ENCODE data around the gene HUS1B. TPM values are rescaled to one million over a fixed set of nuclear protein-coding genes. Genes with fewer than 3 reads are reported as not detected.
A peak's percentile ranks its signal among the peaks of the same experiment; 100 is the strongest.

HUS1B gene
- total and polyA plus RNA-seq, 2 experiments from 2014 or later = 1.3 to 3.9 TPM

DNA sequence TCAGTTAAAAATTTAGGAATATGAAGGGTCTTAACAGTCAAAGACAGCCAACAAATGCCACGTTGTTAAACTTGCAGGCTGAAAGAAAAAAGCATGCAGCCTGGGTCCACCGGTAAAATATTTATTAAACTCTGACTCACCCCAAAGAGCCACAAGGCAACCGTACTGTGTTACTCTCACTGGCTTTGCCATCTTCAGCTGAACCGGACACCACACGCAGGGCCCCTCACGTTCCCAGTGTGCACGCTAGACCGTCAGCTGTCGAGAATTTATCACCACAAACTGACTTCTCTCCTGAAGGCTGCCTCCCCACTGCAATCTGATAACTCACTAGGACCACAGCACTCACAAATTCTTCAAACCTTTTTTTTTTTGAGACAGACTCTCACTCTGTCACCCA is 30.7 kb downstream of the HUS1B start (continued):
- TF ChIP-seq ZNF462 (CRISPR knock-in tag; IDR thresholded peaks at IDR 0.05) = no peak

DNA sequence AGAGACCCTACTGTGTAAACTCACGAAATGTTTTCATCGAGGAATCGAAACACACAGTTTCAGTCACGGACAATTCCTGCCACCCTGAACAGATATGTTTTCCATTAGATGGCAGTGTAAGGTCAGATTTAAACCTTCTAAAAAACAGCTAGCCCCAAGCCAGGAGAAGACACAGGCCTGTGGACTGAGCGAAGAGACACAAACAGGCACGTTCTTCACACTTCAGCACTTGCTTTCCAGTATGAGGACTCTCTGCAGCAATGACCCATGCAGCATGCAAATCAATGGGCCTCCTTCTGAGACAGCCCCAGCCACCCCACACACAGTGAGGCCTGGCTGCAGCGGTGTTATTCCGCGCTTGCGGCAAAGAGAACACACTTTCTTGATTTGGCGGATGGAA is 31.9 kb downstream of the HUS1B start:
- TF ChIP-seq EZH2 (IDR thresholded peaks at IDR 0.05; ENCODE audit: low read depth, unreplicated experiment) (no peak), ETS1 (IDR thresholded peaks at IDR 0.05) (no peak)
- TF ChIP-seq, protein P1, sequence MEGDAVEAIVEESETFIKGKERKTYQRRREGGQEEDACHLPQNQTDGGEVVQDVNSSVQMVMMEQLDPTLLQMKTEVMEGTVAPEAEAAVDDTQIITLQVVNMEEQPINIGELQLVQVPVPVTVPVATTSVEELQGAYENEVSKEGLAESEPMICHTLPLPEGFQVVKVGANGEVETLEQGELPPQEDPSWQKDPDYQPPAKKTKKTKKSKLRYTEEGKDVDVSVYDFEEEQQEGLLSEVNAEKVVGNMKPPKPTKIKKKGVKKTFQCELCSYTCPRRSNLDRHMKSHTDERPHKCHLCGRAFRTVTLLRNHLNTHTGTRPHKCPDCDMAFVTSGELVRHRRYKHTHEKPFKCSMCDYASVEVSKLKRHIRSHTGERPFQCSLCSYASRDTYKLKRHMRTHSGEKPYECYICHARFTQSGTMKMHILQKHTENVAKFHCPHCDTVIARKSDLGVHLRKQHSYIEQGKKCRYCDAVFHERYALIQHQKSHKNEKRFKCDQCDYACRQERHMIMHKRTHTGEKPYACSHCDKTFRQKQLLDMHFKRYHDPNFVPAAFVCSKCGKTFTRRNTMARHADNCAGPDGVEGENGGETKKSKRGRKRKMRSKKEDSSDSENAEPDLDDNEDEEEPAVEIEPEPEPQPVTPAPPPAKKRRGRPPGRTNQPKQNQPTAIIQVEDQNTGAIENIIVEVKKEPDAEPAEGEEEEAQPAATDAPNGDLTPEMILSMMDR (conservative IDR thresholded peaks at IDR 0.05; ENCODE audit: low read depth in 2 of 2) = peak; percentile 53 to 58
- H3K27ac Mint-ChIP-seq = peak overlapping the region; percentile 93
- DNase-seq (ENCODE audit: low spot score) = peak; percentile 57
- no peak overlapping the region for H3K4me3 ChIP-seq
- no peak overlapping the region for H3K4me3 Mint-ChIP-seq
- H3K36me3 ChIP-seq (ENCODE audit: insufficient read depth) = no peaks in the 10 kb centered on the region
- H4K20me1 ChIP-seq (replicated peaks; ENCODE audit: insufficient read depth) = no peaks in the 10 kb centered on the region
- H3F3A ChIP-seq (replicated peaks; ENCODE audit: low read depth) = no peaks in the 10 kb centered on the region
- H3K36me3 Mint-ChIP-seq (ENCODE audit: low read depth) = peaks cover 18% of the 10 kb centered on the region
- peaks cover 48% of the 10 kb centered on the region for H3K4me1 Mint-ChIP-seq
- no peaks in the 10 kb centered on the region for H3K27me3 ChIP-seq (ENCODE audit: insufficient read depth)
- no peaks in the 10 kb centered on the region for H3K9me2 ChIP-seq (ENCODE audit: insufficient read depth)
- H2AFZ ChIP-seq = no peak overlapping the region
- peaks cover 47% of the 10 kb centered on the region for H3K79me2 ChIP-seq (replicated peaks; ENCODE audit: insufficient read depth)
- peaks cover 6% of the 10 kb centered on the region for H3K27me3 Mint-ChIP-seq (ENCODE audit: insufficient read depth, low read depth, poor library complexity)
- no peak overlapping the region; the same call in 1 of the 2 replicates for H3K27ac ChIP-seq (ENCODE audit: low read depth)
- 0 out of 2 replicates have a peak overlapping the region, but pooled peaks have one; percentile 7 for H3K4me2 ChIP-seq
- H3K9me3 Mint-ChIP-seq = no peaks in the 10 kb centered on the region
- H3K4me1 ChIP-seq (ENCODE audit: insufficient read depth) = peaks cover 39% of the 10 kb centered on the region
- peak; percentile 82 for ATAC-seq
